CD4-positive, alpha-beta T cell (primary cell): Measurements from ENCODE around the gene TBC1D22A. TPM values are rescaled to one million over a fixed set of nuclear protein-coding genes. Genes with fewer than 3 reads are reported as not detected.

Source experiments
- ATAC-seq: fragments of 200-7000 bp; cut with Tn5 transposase; one replicate; pipeline ENCODE4 v1.10.0; 2022; ENCODE audit warnings: mild to moderate bottlenecking; ENCODE audit not compliant: poor library complexity
- CTCF ChIA-PET: fragments of 350-600 bp; sonication (Branson Sonifier 250); formaldehyde crosslinking; loops from one replicate; lab custom pipeline; 2021; ENCODE audit warnings: antibody characterized with exemption, inconsistent platforms; lab: Charles Lee
- POLR2A ChIA-PET: fragments of 350-600 bp; sonication (Branson Sonifier 250); formaldehyde crosslinking; loops from one replicate; lab custom pipeline; 2021; ENCODE audit warnings: antibody characterized with exemption, inconsistent platforms; lab: Charles Lee
- DNase-seq, 14 experiments: peaks; one replicate each; pipeline ENCODE4 v3.0.0-alpha.2; 2013 to 2020; ENCODE audit warnings: mixed read lengths in 2 of 14
- H3K27ac ChIP-seq, 2 donors: one replicate each; pipeline versions ENCODE4 v1.5.1 to v1.7.0; 2013; ENCODE audit warnings: low read length in 2 of 2, low read depth in 1 of 2, mild to moderate bottlenecking in 1 of 2
- H3K27me3 ChIP-seq, 2 experiments: 1 replicate in 1 of 2; 2 replicates in 1 of 2; pipeline versions ENCODE4 v1.6.1 to v1.7.0; 2013; ENCODE audit warnings: low read length in 2 of 2, control low read depth in 1 of 2, mild to moderate bottlenecking in 1 of 2, moderate library complexity in 1 of 2; ENCODE audit not compliant: insufficient read depth in 2 of 2, control insufficient read depth in 1 of 2
- H3K36me3 ChIP-seq: one replicate; pipeline ENCODE4 v1.6.1; 2013; ENCODE audit warnings: low read length, control low read depth; ENCODE audit not compliant: insufficient read depth
- H3K4me1 ChIP-seq: one replicate; pipeline ENCODE4 v1.6.1; 2013; ENCODE audit warnings: low read length, control low read depth; ENCODE audit not compliant: insufficient read depth
- H3K4me3 ChIP-seq: one replicate; pipeline ENCODE4 v1.5.1; 2013; ENCODE audit warnings: mild to moderate bottlenecking, low read length, moderate library complexity
- H3K9me3 ChIP-seq, 2 experiments: 1 replicate in 1 of 2; 2 replicates in 1 of 2; pipeline versions ENCODE4 v1.6.1 to v1.7.0; 2013; ENCODE audit warnings: low read length in 2 of 2, mild to moderate bottlenecking in 2 of 2, control low read depth in 1 of 2, moderate library complexity in 1 of 2; ENCODE audit not compliant: control insufficient read depth in 1 of 2, insufficient read depth in 1 of 2
- H3K27ac Mint-ChIP-seq: one replicate; pipeline ENCODE4 v1.8.0; 2020; ENCODE audit warnings: mixed read lengths
- H3K27me3 Mint-ChIP-seq: one replicate; pipeline ENCODE4 v1.8.0; 2021; ENCODE audit warnings: mixed read lengths
- H3K36me3 Mint-ChIP-seq: one replicate; pipeline ENCODE4 v1.8.0; 2021; ENCODE audit warnings: low read depth, mixed read lengths
- H3K4me1 Mint-ChIP-seq: one replicate; pipeline ENCODE4 v1.8.0; 2021; ENCODE audit warnings: low read depth, mixed read lengths
- H3K4me3 Mint-ChIP-seq: one replicate; pipeline ENCODE4 v1.8.0; 2020; ENCODE audit warnings: mild to moderate bottlenecking, mixed read lengths
- H3K9me3 Mint-ChIP-seq: one replicate; pipeline ENCODE4 v1.8.0; 2020; ENCODE audit warnings: mixed read lengths
- CTCF ChIP-seq: fragments of 200-600 bp; IDR thresholded peaks from one replicate; pipeline ENCODE4 v1.8.0; 2022; ENCODE audit warnings: antibody characterized with exemption, mild to moderate bottlenecking
- intact Hi-C, 2 experiments: fragments of 100-400 bp; cut with DNase I in 1 of 2; cut with micrococcal nuclease in 1 of 2; formaldehyde crosslinking; loops; one replicate each; pipeline versions ENCODE4 v1.15.1 to v1.9.0; 2023 to 2025; cut with DNase I, micrococcal nuclease
- total RNA-seq, 174 experiments: library from RNA in 2 of 174; stranded (reverse) in 2 of 174; gene quantifications; one replicate each; pipeline ENCODE4 v1.2.3 and lab custom pipeline; 2021 to 2026

TBC1D22A gene
- total RNA-seq, 2 experiments from 2014 or later, result 27.1 to 31.7 TPM

DNA sequence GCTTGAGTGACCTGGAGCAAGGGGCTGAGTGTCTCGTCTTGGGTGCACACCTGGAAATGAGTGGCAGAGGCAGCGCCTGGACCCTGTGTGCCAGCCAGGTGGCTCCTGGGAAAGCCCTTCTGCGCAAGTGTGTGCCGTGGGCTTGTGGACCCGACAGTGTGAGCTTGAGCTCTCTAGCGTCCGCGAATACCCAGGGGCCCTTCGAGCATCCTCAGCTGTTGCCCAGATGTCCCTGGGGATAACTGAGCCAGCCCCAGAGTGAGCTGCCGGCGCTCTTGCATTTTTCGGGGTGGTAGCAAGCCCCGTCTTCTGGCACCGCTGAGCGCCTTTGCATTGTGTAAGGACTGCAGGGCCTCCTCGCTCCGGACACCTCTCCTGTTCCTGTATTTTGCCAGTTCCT lies 399.2 kb downstream of the TBC1D22A start:
- no peak for TF ChIP-seq CTCF
- ChIA-PET POLR2A (no interaction called here), CTCF (no interaction called here)
- Mint-ChIP-seq H3K36me3 (peaks cover 30% of the 10 kb centered on the region), H3K27me3 (no peaks in the 10 kb centered on the region), H3K4me1 (no peaks in the 10 kb centered on the region), H3K27ac (no peak overlapping the region), H3K4me3 (no peak overlapping the region), H3K9me3 (no peaks in the 10 kb centered on the region)
- ATAC-seq (no peak), DNase-seq (no peak)
- Histone ChIP-seq H3K4me1 (no peaks in the 10 kb centered on the region), H3K36me3 (peaks cover 11% of the 10 kb centered on the region), H3K27ac (no peak overlapping the region), H3K27me3 (no peaks in the 10 kb centered on the region), H3K4me3 (no peak overlapping the region), H3K9me3 (no peaks in the 10 kb centered on the region)
- intact Hi-C loops, result no loop called here

GRCh38 chr22:47162865-47163264 lies 400.4 kb downstream of the TBC1D22A start:
- no peaks in the 10 kb centered on the region for H3K27me3 Mint-ChIP-seq
- no peak for ATAC-seq

GRCh38 chr22:47163481-47163855 lies 401.0 kb downstream of the TBC1D22A start:
- H3K4me1 ChIP-seq, result no peaks in the 10 kb centered on the region
- no peak overlapping the region for H3K27ac ChIP-seq
- CTCF ChIA-PET, result no interaction called here
- H3K36me3 Mint-ChIP-seq, result peaks cover 38% of the 10 kb centered on the region
- no peak for TF ChIP-seq CTCF
- no peak for DNase-seq
- peaks cover 18% of the 10 kb centered on the region for H3K36me3 ChIP-seq
- POLR2A ChIA-PET, result no interaction called here
- no peaks in the 10 kb centered on the region for H3K27me3 Mint-ChIP-seq
- intact Hi-C loops, result no loop called here
- no peak for ATAC-seq
- no peaks in the 10 kb centered on the region for H3K9me3 ChIP-seq
- H3K27ac Mint-ChIP-seq, result no peak overlapping the region
- no peak overlapping the region for H3K4me3 ChIP-seq
- no peak overlapping the region for H3K4me3 Mint-ChIP-seq
- no peaks in the 10 kb centered on the region for H3K4me1 Mint-ChIP-seq
- no peaks in the 10 kb centered on the region for H3K27me3 ChIP-seq
- no peaks in the 10 kb centered on the region for H3K9me3 Mint-ChIP-seq

More at GRCh38 chr22:47162865-47163264, 400.4 kb downstream of the TBC1D22A start:
- H3K9me3 ChIP-seq, result no peaks in the 10 kb centered on the region
- ChIA-PET CTCF (no interaction called here), POLR2A (no interaction called here)
- H3K27me3 ChIP-seq, result no peaks in the 10 kb centered on the region
- H3K27ac Mint-ChIP-seq, result no peak overlapping the region
- H3K4me1 Mint-ChIP-seq, result no peaks in the 10 kb centered on the region
- DNase-seq, result no peak
- no peaks in the 10 kb centered on the region for H3K9me3 Mint-ChIP-seq
- H3K36me3 ChIP-seq, result peaks cover 18% of the 10 kb centered on the region
- intact Hi-C loops, result no loop called here
- H3K4me1 ChIP-seq, result no peaks in the 10 kb centered on the region
- no peak for TF ChIP-seq CTCF
- peaks cover 34% of the 10 kb centered on the region for H3K36me3 Mint-ChIP-seq
- H3K4me3 Mint-ChIP-seq, result no peak overlapping the region
- H3K27ac ChIP-seq, result no peak overlapping the region
- no peak overlapping the region for H3K4me3 ChIP-seq
